Erythroblast (primary cell): ENCODE data around the gene DDX41.

Experiments used
- GATA1 ChIP-seq: IDR thresholded peaks from 2 replicates; pipeline ENCODE4 v1.6.1; 2011; ENCODE audit warnings: low read depth, mild to moderate bottlenecking, control low read depth, low read length, moderate library complexity
- POLR2A ChIP-seq: IDR thresholded peaks from 2 replicates; pipeline ENCODE4 v1.6.1; 2011; ENCODE audit warnings: mild to moderate bottlenecking, low read length

- no peak for TF ChIP-seq POLR2A
- no peak for TF ChIP-seq GATA1
Measured at GRCh38 chr5:177491983-177492746, 24.6 kb downstream of the DDX41 start.
